Measurements from ENCODE around the gene SMYD5. TPM values are rescaled to one million over a fixed set of nuclear protein-coding genes. Genes with fewer than 3 reads are reported as not detected.

The SMYD5 gene
- total RNA-seq, 4 donors from 2014 or later, result 17.0 to 38.4 (median 20.0) TPM

DNA sequence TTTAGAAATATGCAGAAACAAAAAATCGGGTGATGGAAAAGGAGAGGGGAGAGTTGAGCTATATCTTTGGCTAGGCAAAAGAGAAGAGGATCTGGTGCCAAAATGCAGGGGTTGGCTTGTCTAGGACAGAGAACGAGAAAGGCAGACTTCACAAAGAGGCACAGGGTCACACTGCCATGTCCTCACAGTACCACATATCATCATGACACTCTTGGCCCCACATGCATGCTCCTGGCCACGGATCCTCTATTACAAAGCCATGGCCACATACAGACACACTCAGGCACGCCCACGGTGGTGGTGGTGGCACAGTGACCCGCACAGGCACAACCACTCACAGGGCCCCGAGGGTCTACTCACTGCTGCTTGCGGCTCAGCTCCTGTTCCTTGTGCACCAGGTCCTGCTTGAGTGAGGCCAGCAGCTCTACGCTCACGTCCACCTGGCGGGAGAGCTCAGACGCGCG lies 54.4 kb downstream of the SMYD5 start:
- H3K4me3 ChIP-seq, result peak overlapping the region; percentile 49
- WGBS, result 32% methylated on average over 8 of the region's 14 CpGs
- no peaks in the 10 kb centered on the region for H3K36me3 ChIP-seq
- peaks cover 27% of the 10 kb centered on the region for H3K27me3 ChIP-seq
- TF ChIP-seq POLR2A (IDR thresholded peaks at IDR 0.05) (no peak), CTCF (IDR thresholded peaks at IDR 0.05) (no peak), POLR2AphosphoS5 (IDR thresholded peaks at IDR 0.05) (no peak), EP300 (IDR thresholded peaks at IDR 0.05) (no peak)
- H3K9me3 ChIP-seq, result no peaks in the 10 kb centered on the region
- DNase-seq (ENCODE audit: low spot score in 2 of 2), result peak in 1 of 2 donors; percentile 54
- no peak overlapping the region for H3K27ac ChIP-seq
- peaks cover 15% of the 10 kb centered on the region for H3K4me1 ChIP-seq

DNA sequence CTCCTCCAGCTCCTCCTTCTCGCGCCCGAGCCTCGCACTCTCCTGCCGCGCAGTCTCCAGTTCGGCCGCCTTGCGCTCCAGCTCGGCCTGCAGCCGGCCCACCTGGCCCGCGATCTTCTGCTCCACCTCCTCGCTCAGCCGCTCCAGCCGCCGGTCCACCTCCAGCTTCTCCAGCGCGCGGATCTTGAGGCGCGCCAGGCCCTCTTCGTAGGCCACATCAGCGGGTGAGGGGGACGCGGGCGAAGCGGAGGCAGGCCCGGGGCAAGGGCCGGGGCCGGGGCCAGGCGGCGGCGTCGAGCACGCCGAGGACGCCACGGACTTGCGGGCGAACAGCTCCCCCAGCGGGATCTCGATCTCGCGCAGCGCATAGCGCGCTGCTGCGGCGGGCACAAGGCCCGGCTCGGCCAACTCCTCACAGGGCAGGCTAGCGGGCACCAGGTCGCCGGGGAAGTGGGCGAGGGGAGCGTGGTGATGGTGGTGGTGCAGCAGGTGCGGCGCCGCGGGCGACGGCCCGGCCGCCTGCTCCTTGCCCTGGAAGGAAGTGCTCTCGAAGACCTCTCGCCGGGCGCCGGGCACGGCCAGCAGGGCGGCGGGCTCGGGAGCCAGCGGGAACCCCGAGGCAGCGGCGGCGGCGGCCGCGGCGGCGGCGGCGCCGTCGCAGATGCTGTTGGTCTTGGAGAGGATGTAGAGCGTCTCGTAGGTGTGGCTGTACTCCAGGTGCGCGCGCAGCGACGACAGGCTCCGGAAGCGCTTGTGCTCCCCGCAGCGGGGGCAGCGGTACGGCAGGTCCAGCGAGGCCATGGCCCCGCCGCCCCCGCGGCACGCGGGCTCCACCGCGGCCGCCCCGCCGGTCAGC lies 55.0 kb downstream of the SMYD5 start:
- 4% methylated on average over 15 of the region's 113 CpGs for WGBS
- DNase-seq (ENCODE audit: low spot score in 2 of 2), result peak in 1 of 2 donors; percentile 64
- Histone ChIP-seq H3K36me3 (no peaks in the 10 kb centered on the region), H3K27me3 (peaks cover 27% of the 10 kb centered on the region), H3K27ac (no peak overlapping the region), H3K4me1 (peaks cover 15% of the 10 kb centered on the region), H3K9me3 (no peaks in the 10 kb centered on the region), H3K4me3 (peak overlapping the region; percentile 49)
- TF ChIP-seq CTCF (IDR thresholded peaks at IDR 0.05), result no peak
- no peak for TF ChIP-seq POLR2AphosphoS5 (IDR thresholded peaks at IDR 0.05)
- TF ChIP-seq POLR2A (IDR thresholded peaks at IDR 0.05), result no peak
- TF ChIP-seq EP300 (IDR thresholded peaks at IDR 0.05), result no peak

- 36% methylated on average over 9 of the region's 22 CpGs for WGBS
- Histone ChIP-seq H3K36me3 (no peaks in the 10 kb centered on the region), H3K9me3 (no peaks in the 10 kb centered on the region), H3K27ac (no peak overlapping the region), H3K4me3 (peak overlapping the region; percentile 49), H3K27me3 (peaks cover 27% of the 10 kb centered on the region), H3K4me1 (peaks cover 15% of the 10 kb centered on the region)
- TF ChIP-seq POLR2A (IDR thresholded peaks at IDR 0.05) (no peak), CTCF (IDR thresholded peaks at IDR 0.05) (no peak), EP300 (IDR thresholded peaks at IDR 0.05) (no peak), POLR2AphosphoS5 (IDR thresholded peaks at IDR 0.05) (no peak)
- no peak for DNase-seq (ENCODE audit: low spot score in 2 of 2)
Measured at GRCh38 chr2:73269686-73270465, 55.8 kb downstream of the SMYD5 start.

- no peak for TF ChIP-seq POLR2A (IDR thresholded peaks at IDR 0.05)
- TF ChIP-seq POLR2AphosphoS5 (IDR thresholded peaks at IDR 0.05), result no peak
- no peak for TF ChIP-seq EP300 (IDR thresholded peaks at IDR 0.05)
- TF ChIP-seq CTCF (IDR thresholded peaks at IDR 0.05), result no peak
- H3K4me1 ChIP-seq, result peaks cover 15% of the 10 kb centered on the region
- H3K9me3 ChIP-seq, result no peaks in the 10 kb centered on the region
- H3K36me3 ChIP-seq, result no peaks in the 10 kb centered on the region
- peaks cover 16% of the 10 kb centered on the region for H3K27me3 ChIP-seq
- 92% methylated on average over 1 of the region's 1 CpG for WGBS
- no peak overlapping the region for H3K4me3 ChIP-seq
- no peak for DNase-seq (ENCODE audit: low spot score in 2 of 2)
- no peak overlapping the region for H3K27ac ChIP-seq
Measured at GRCh38 chr2:73272270-73272669, 58.2 kb downstream of the SMYD5 start.

Other genes starting within 250 kb of the SMYD5 start
- gene SFXN5, start 142.5 kb upstream of the SMYD5 start, total RNA-seq, result 10 to 100 TPM; 11.9 to 25.7 (median 18.8) TPM
- 10 to 100 TPM; 24.9 to 39.5 (median 29.1) TPM for gene RAB11FIP5, start 101.3 kb upstream of the SMYD5 start, total RNA-seq
- not detected for gene NOTO, start 11.7 kb upstream of the SMYD5 start, total RNA-seq
- 10 to 100 TPM in 3 of 4 donors, 1 to 10 TPM in 1; 7.4 to 34.8 (median 25.3) TPM for gene PRADC1, start 19.0 kb downstream of the SMYD5 start, total RNA-seq
- gene CCT7, start 20.1 kb downstream of the SMYD5 start, total RNA-seq, result 100 to 1,000 TPM in 3 of 4 donors, 10 to 100 TPM in 1; 99.7 to 175 (median 158) TPM
- gene FBXO41, start 70.2 kb downstream of the SMYD5 start, total RNA-seq, result 1 to 10 TPM; 1.1 to 8.2 (median 5.7) TPM
- not detected for gene EGR4, start 79.3 kb downstream of the SMYD5 start, total RNA-seq
- gene ALMS1, start 171.6 kb downstream of the SMYD5 start, total RNA-seq, result 10 to 100 TPM; 12.3 to 24.0 (median 18.5) TPM